Trophoblast cell (in vitro differentiated cells and primary cell): Measurements from ENCODE around the gene ENO1.
"Not testable (repeated sequence)": the region's sequence is repeated elsewhere in the genome, so short reads cannot be mapped to it uniquely, and the experiment has no call there.

ENCODE experiments used
- DNase-seq, 2 donors: peaks; one replicate each; pipeline ENCODE4 v3.0.0-alpha.2; 2016
- H2AFZ ChIP-seq: 2 replicates; pipeline ENCODE4 v1.6.1; 2013; ENCODE audit warnings: low read length, moderate library complexity, mild to moderate bottlenecking; ENCODE audit not compliant: insufficient read depth, poor library complexity
- H2AK5ac ChIP-seq: 2 replicates; pipeline ENCODE4 v1.6.1; 2013; ENCODE audit warnings: mild to moderate bottlenecking, low read length
- H2BK120ac ChIP-seq: 2 replicates; pipeline ENCODE4 v1.6.1; 2013; ENCODE audit warnings: low read length, mild to moderate bottlenecking, moderate library complexity; ENCODE audit not compliant: insufficient read depth, poor library complexity
- H2BK12ac ChIP-seq: 2 replicates; pipeline ENCODE4 v1.6.1; 2013; ENCODE audit warnings: mild to moderate bottlenecking, low read length, moderate library complexity
- H2BK5ac ChIP-seq: 2 replicates; pipeline ENCODE4 v1.6.1; 2013; ENCODE audit warnings: low read length, low read depth, moderate library complexity, mild to moderate bottlenecking; ENCODE audit not compliant: poor library complexity
- H3K14ac ChIP-seq: 2 replicates; pipeline ENCODE4 v1.6.1; 2013; ENCODE audit warnings: mild to moderate bottlenecking, low read length
- H3K18ac ChIP-seq: 2 replicates; pipeline ENCODE4 v1.6.1; 2013; ENCODE audit warnings: mild to moderate bottlenecking, low read length
- H3K23ac ChIP-seq: 2 replicates; pipeline ENCODE4 v1.6.1; 2013; ENCODE audit warnings: low read length
- H3K27ac ChIP-seq: 2 replicates; pipeline ENCODE4 v1.5.1; 2013; ENCODE audit warnings: low read depth, mild to moderate bottlenecking, inconsistent platforms, low read length, moderate library complexity
- H3K27me3 ChIP-seq: 2 replicates; pipeline ENCODE4 v1.6.1; 2013; ENCODE audit warnings: inconsistent platforms, mild to moderate bottlenecking, low read length, moderate library complexity; ENCODE audit not compliant: insufficient read depth
- H3K36me3 ChIP-seq, 2 experiments: 1 replicate in 1 of 2; 2 replicates in 1 of 2; pipeline ENCODE4 v1.6.1; 2013; ENCODE audit warnings: low read length in 2 of 2, mild to moderate bottlenecking in 2 of 2, moderate library complexity in 1 of 2; ENCODE audit not compliant: insufficient read depth in 2 of 2, control insufficient read depth in 1 of 2
- H3K4ac ChIP-seq: 2 replicates; pipeline ENCODE4 v1.6.1; 2013; ENCODE audit warnings: low read depth, mild to moderate bottlenecking, low read length, moderate library complexity
- H3K4me1 ChIP-seq, 2 experiments: 1 replicate in 1 of 2; 2 replicates in 1 of 2; pipeline ENCODE4 v1.6.1; 2013; ENCODE audit warnings: low read length in 2 of 2, mild to moderate bottlenecking in 2 of 2, moderate library complexity in 1 of 2; ENCODE audit not compliant: insufficient read depth in 2 of 2, control insufficient read depth in 1 of 2
- H3K4me2 ChIP-seq: 2 replicates; pipeline ENCODE4 v1.6.1; 2013; ENCODE audit warnings: inconsistent platforms, mild to moderate bottlenecking, low read length, moderate library complexity
- H3K4me3 ChIP-seq: 2 replicates; pipeline ENCODE4 v1.5.1; 2013; ENCODE audit warnings: mild to moderate bottlenecking, low read depth, low read length, inconsistent platforms
- H3K79me1 ChIP-seq: one replicate; pipeline ENCODE4 v1.6.1; 2013; ENCODE audit warnings: low read length
- H3K79me2 ChIP-seq: 2 replicates; pipeline ENCODE4 v1.6.1; 2013; ENCODE audit warnings: low read length, mild to moderate bottlenecking; ENCODE audit not compliant: control insufficient read depth, insufficient read depth, poor library complexity
- H3K9ac ChIP-seq: 2 replicates; pipeline ENCODE4 v1.6.1; 2013; ENCODE audit warnings: mild to moderate bottlenecking, low read length
- H3K9me3 ChIP-seq: 2 replicates; pipeline ENCODE4 v1.6.1; 2013; ENCODE audit warnings: low read depth, mild to moderate bottlenecking, control low read depth, inconsistent platforms, low read length; ENCODE audit not compliant: insufficient read depth
- H4K12ac ChIP-seq: 2 replicates; pipeline ENCODE4 v1.6.1; 2013; ENCODE audit warnings: low read depth, mild to moderate bottlenecking, low read length, moderate library complexity
- H4K8ac ChIP-seq: 2 replicates; pipeline ENCODE4 v1.6.1; 2013; ENCODE audit warnings: low read depth, mild to moderate bottlenecking, low read length, moderate library complexity
- H4K91ac ChIP-seq: one replicate; pipeline ENCODE4 v1.6.1; 2013; ENCODE audit warnings: low read depth, mild to moderate bottlenecking, low read length, moderate library complexity
- WGBS: extraction: QIAGEN DNeasy Blood & Tissue Kit; methylation state at CpG from one replicate; pipeline ENCODE4 v1.1.7; 2013; ENCODE audit warnings: missing lambda C conversion rate; ENCODE audit not compliant: insufficient read length, insufficient coverage; ENCODE audit errors: extremely low coverage; 5-methylcytosine and 5-hydroxymethylcytosine counted together

The ENO1 gene

GRCh38 chr1:8821084-8821483 lies 57.4 kb downstream of the ENO1 start:
- no peak overlapping the region for H2BK120ac ChIP-seq
- no peak overlapping the region for H3K18ac ChIP-seq
- no peaks in the 10 kb centered on the region for H3K27me3 ChIP-seq
- no peak overlapping the region for H2BK5ac ChIP-seq
- H3K14ac ChIP-seq: no peak overlapping the region
- H2BK12ac ChIP-seq: no peak overlapping the region
- H3K4me3 ChIP-seq: no peak overlapping the region
- no peak overlapping the region for H4K91ac ChIP-seq
- no peak overlapping the region for H3K9ac ChIP-seq
- H3K4me1 ChIP-seq: peaks cover 2 to 6% of the 10 kb centered on the region in 2 experiments
- H2AFZ ChIP-seq: no peak overlapping the region
- DNase-seq: no peak
- no CpG with 5 or more reads among the region's 2 CpGs for whole genome bisulfite sequencing
- no peak overlapping the region for H2AK5ac ChIP-seq
- H4K12ac ChIP-seq: no peak overlapping the region
- no peaks in the 10 kb centered on the region for H3K9me3 ChIP-seq
- H3K4ac ChIP-seq: no peak overlapping the region
- peaks cover 7% of the 10 kb centered on the region for H3K79me2 ChIP-seq
- H3K23ac ChIP-seq: no peak overlapping the region
- no peak overlapping the region for H4K8ac ChIP-seq
- no peak overlapping the region for H3K27ac ChIP-seq
- H3K79me1 ChIP-seq: peaks cover 15% of the 10 kb centered on the region
- H3K4me2 ChIP-seq: no peak overlapping the region
- H3K36me3 ChIP-seq: no peaks in the 10 kb centered on the region

- not testable (repeated sequence) for H3K4me1 ChIP-seq, H3K9me3 ChIP-seq, H2BK12ac ChIP-seq, H3K9ac ChIP-seq, H3K27me3 ChIP-seq, H3K14ac ChIP-seq, H4K91ac ChIP-seq, H4K8ac ChIP-seq, H4K12ac ChIP-seq, DNase-seq, H3K23ac ChIP-seq, H3K4me3 ChIP-seq, H3K4ac ChIP-seq, H2BK5ac ChIP-seq, H2AK5ac ChIP-seq, H3K27ac ChIP-seq, H2AFZ ChIP-seq, H2BK120ac ChIP-seq, H3K79me2 ChIP-seq, H3K18ac ChIP-seq, H3K4me2 ChIP-seq, H3K36me3 ChIP-seq
- peaks cover 15% of the 10 kb centered on the region for H3K79me1 ChIP-seq
- no CpG with 5 or more reads among the region's 13 CpGs for WGBS
These were observed 59.7 kb downstream of the ENO1 start for GRCh38 chr1:8818789-8819188.

- Histone ChIP-seq H3K27ac (no peak overlapping the region), H2BK5ac (no peak overlapping the region), H4K12ac (no peak overlapping the region), H4K8ac (no peak overlapping the region), H4K91ac (no peak overlapping the region), H3K14ac (no peak overlapping the region), H3K27me3 (no peaks in the 10 kb centered on the region), H3K4me3 (no peak overlapping the region), H3K79me2 (peaks cover 11% of the 10 kb centered on the region), H2AK5ac (no peak overlapping the region), H3K18ac (no peak overlapping the region), H3K4me2 (peak overlapping the region; percentile 15), H3K4ac (no peak overlapping the region), H3K9ac (no peak overlapping the region), H2BK120ac (no peak overlapping the region), H3K9me3 (no peaks in the 10 kb centered on the region), H3K36me3 (no peaks in the 10 kb centered on the region), H2BK12ac (no peak overlapping the region), H3K79me1 (peaks cover 15% of the 10 kb centered on the region), H3K4me1 (peaks cover 3 to 4% of the 10 kb centered on the region in 2 experiments), H3K23ac (no peak overlapping the region), H2AFZ (no peak overlapping the region)
- no CpG with 5 or more reads among the region's 4 CpGs for WGBS
- peak in 1 of 2 donors; percentile 29 for DNase-seq
These were observed 60.1 kb downstream of the ENO1 start for GRCh38 chr1:8818325-8818775.

GRCh38 chr1:8817412-8818324 lies 60.8 kb downstream of the ENO1 start, which contains the start of gene RERE:
Gene RERE (minus strand): TSS chr1:8817640.
- peak within 1 kb of the TSS; percentile 95 for H3K18ac ChIP-seq
- H3K79me2 ChIP-seq: peaks cover 11% of the 10 kb centered on the region

More at GRCh38 chr1:8817412-8818324, 60.8 kb downstream of the ENO1 start, which contains the start of gene RERE:
- H3K14ac ChIP-seq: peak within 1 kb of the TSS; percentile 88
- peak within 1 kb of the TSS; percentile 78 for H2AFZ ChIP-seq
- H3K4ac ChIP-seq: peak within 1 kb of the TSS; percentile 64
- H3K27me3 ChIP-seq: no peaks in the 10 kb centered on the region
- peaks cover 2 to 4% of the 10 kb centered on the region in 2 experiments for H3K4me1 ChIP-seq
- peak within 1 kb of the TSS; percentile 96 for H3K27ac ChIP-seq
- H3K4me3 ChIP-seq: peak within 1 kb of the TSS; percentile 91
- H2BK120ac ChIP-seq: peak within 1 kb of the TSS; percentile 88
- H3K9me3 ChIP-seq: no peaks in the 10 kb centered on the region
- peaks cover 14% of the 10 kb centered on the region for H3K79me1 ChIP-seq
- H2AK5ac ChIP-seq: no peak within 1 kb of the TSS
- H3K4me2 ChIP-seq: peak within 1 kb of the TSS; percentile 76
- peak within 1 kb of the TSS; percentile 96 for H3K9ac ChIP-seq
- no CpG with 5 or more reads among the region's 82 CpGs for WGBS
- H3K23ac ChIP-seq: no peak within 1 kb of the TSS
- H2BK12ac ChIP-seq: no peak within 1 kb of the TSS
- peak within 1 kb of the TSS; percentile 93 for H4K8ac ChIP-seq
- H2BK5ac ChIP-seq: peak within 1 kb of the TSS; percentile 89
- H4K91ac ChIP-seq: peak within 1 kb of the TSS; percentile 85
- no peaks in the 10 kb centered on the region for H3K36me3 ChIP-seq
- DNase-seq: peak; percentile 93 to 97
- peak within 1 kb of the TSS; percentile 91 for H4K12ac ChIP-seq
